Measurements from ENCODE around the gene C9orf43.
"Not testable (repeated sequence)": the region's sequence is repeated elsewhere in the genome, so short reads cannot be mapped to it uniquely, and the experiment has no call there.

Gene C9orf43, protein sequence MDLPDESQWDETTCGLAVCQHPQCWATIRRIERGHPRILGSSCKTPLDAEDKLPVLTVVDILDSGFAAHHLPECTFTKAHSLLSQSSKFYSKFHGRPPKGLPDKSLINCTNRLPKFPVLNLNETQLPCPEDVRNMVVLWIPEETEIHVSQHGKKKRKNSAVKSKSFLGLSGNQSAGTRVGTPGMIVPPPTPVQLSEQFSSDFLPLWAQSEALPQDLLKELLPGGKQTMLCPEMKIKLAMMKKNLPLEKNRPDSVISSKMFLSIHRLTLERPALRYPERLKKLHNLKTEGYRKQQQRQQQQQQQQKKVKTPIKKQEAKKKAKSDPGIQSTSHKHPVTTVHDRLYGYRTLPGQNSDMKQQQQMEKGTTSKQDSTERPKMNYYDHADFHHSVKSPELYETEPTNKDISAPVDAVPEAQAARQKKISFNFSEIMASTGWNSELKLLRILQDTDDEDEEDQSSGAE

DNA sequence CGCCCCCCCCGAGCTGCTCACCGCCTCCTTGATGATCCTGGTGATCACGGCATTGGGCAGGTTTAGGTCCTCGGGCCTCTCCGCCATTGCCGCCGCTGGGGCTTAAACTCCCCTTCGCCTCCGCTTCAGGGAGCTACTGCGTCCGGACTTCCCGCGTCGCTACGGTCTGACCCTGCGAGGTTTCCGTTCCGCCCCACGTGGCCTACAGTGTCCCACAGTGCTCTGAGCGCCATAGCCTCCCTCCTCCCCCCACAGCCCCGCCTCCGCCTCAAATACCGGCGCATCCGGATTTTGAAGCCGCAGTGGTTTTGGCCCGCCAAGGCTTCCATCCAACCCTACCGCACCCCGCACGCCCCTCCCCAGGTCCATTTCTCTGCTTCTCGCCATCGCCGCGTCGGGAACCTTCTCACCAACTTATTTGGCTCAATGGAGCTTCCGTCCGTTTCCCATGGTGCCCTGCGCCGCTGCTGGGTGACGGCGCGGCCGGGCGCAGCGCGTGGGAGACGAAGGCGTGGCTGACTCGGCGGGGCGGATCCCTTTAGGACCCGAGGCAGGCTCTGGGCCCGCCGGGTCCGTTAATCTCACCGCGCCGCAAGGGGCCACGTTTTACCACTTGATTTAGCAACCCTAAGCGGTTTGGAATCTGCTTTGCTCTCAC, at the start of gene C9orf43, which contains the start of gene POLE3:
Gene C9orf43, plus strand, starts transcription at position 541 of the 658 bp plus-strand sequence. CDS start 2,747 bp downstream, outside the sequence.
Gene POLE3, minus strand, starts transcription at position 469 of the 658 bp plus-strand sequence. Its CDS starts 382 bp downstream, at position 87.
- DNase-seq: peak; percentile 85

- no peak for DNase-seq
Measured at GRCh38 chr9:113361304-113362018, 49.1 kb upstream of the C9orf43 start.

GRCh38 chr9:113363336-113363735, 47.2 kb upstream of the C9orf43 start:
- no peak for DNase-seq

DNA sequence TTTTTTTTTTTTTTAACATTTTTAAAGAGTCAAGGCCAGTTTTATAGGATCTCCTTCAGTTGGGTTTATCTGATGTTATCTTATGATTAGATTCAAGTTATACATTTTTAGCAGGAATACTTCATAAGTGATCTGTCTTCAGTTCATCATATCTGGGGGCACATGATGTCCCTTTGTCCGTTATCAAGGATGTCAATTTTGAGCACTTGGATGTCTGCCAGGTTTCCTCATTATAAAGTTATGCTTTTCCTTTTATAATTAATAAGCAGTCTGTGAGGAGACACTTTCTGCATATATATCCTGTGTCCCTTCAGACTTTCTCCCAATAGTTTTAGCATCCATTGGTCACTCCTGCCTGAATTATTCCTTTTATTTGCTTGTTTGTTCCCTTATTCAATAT, 45.6 kb upstream of the C9orf43 start:
- DNase-seq: no peak

- not testable (repeated sequence) for DNase-seq
Measured at GRCh38 chr9:113365652-113366051, 44.9 kb upstream of the C9orf43 start.

- DNase-seq: no peak
Measured at GRCh38 chr9:113368348-113368981, 42.1 kb upstream of the C9orf43 start.

DNA sequence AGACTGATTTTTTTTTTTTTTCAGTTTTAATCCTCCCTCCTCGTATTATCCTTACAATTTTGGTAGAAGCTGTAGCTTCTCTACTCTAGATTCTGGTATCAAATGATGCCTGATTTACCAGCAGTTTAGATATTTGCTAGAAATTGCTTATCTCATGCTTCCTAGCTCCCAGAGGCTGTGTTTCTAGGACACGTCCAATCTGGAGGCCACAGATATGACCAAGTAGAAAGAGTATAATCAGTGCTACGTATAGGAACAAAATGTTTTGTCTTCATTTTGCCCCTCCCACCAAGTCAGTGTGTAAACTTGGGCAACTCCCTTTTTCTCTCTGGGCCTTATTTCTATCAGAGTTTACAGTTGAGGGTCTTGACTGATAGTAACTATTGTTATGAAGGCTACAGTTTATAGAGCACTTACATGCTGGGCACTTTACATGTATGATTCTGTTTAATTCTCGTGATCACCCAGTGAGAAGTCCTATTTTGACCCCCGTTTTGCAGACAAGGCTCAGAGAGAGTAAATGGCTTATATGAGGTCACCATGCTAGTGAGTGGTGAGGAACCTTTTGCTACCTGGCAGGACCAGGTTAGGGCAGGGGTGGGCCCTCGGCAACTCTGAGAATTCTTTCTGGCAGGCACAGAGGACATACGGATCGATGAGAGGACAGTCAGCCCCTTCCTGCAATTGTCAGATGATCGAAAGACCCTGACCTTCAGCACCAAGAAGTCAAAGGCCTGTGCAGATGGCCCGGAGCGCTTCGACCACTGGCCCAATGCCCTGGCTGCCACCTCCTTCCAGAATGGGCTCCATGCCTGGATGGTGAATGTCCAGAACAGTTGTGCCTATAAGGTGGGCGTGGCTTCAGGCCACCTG, 41.3 kb upstream of the C9orf43 start:
- DNase-seq: no peak

DNA sequence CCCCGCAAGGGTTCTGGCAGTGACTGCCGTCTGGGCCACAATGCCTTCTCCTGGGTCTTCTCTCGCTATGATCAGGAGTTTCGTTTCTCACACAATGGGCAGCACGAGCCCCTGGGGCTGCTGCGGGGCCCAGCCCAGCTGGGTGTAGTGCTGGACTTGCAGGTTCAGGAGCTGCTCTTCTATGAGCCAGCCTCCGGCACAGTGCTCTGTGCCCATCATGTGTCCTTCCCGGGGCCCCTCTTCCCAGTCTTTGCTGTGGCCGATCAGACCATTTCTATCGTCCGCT, 40.7 kb upstream of the C9orf43 start:
- DNase-seq: no peak

DNA sequence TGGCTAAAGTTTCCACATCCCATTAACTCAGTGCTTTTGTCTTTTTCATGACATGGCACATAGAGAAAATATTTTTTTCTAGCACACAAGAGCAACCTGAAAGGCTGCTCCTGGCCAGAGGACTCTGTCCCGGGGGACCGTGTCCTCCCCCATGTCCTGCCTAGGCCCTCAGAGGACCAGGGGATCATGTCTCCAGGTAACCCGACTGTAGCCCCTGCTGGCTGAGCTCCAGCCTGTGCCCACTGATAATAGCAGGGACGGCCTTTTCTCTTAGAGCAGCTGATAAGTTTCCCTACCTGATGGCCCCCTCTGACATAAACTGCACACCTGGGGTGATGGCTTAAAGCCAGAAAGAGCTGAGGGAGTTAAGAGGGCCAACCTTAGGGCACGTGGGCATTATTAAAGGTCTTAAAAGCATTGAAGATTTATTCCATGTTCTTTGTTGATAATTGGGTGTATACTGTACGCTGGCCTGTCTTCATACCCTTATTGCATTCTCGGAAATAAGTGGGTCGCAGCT, 39.7 kb upstream of the C9orf43 start:
- no peak for DNase-seq

GRCh38 chr9:113372059-113372458, 38.5 kb upstream of the C9orf43 start:
- no peak for DNase-seq

GRCh38 chr9:113373256-113373655, 37.3 kb upstream of the C9orf43 start:
- no peak for DNase-seq

DNA sequence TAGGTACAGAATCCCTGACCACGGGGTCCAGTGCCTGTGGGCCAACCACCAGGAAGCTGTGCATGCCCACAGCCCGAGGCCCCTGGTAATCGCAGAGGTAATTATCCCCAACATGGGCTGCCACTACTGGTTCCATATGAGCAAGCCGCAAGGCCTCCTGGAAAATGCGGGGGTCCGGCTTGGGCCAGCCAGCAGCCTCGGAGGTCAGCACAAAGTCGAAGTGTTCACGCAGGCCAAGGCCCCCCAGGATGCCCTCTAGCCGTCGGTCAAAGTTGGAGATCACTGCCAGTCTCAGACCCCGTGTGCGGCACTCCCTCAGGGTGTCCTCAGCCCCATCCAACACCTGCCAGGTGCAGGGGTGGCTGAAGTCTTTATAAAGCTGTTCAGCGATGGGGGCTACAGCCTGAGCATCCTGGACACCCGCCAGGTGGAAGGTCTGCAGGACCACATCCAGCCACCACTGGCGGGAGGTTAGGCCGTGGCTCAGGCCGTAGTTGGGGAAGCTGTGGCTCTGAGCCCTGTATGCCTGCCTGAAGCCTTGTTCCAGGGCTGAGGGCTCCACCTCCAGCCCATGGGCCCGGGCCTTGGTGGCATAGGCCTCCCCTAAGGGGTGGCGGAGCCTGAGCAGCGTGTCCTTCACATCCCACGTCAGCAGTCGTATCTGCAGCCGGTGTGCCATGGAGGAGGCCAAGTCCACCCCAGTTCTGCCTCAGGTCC, 36.7 kb upstream of the C9orf43 start:
- no peak for DNase-seq

DNA sequence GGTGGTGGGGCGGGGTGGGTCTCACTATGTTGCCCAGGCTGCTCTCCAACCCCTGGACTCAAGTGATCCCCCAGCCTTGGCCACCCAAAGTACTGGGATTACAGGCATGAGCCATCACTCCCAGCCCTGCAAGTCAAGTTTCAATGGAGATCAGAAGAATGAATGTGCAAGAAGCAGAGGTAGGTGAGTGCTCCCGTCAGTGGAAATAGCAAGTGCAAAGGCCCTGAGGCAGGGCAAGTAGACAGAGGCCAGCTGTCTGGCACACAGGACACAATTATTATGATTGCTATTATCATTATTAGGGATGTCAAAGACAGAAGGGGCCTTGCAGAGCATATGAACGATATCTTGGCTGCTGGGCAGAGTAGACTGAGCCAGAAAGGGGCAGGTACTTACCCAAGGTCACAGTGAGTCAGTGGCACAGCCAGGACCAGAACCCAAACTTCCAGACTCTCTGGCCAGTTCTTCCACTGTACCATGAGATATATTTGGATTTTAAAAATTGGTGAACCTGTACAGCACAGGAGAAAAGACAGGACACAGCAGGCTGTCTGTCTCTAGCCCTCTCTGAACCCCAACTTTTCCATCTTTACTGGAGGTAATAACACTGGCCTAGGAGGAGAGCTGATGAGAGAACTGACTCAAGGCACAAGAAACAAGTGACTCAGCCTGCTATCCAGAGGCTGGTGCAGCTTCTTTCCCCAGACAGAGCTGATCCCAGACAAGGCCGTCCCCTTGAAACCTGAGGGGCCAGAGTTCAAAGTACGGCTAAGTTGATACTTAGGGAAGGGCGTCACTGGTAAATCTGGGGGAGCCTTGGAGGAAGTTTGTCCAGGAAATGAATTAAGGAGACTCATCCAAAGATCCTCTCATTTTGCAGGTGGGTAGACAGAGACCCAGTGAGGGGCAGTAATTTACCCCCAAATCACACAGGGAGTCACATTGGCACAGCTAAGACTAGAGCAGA, 35.2 kb upstream of the C9orf43 start:
- DNase-seq: no peak

GRCh38 chr9:113376634-113377567, 33.6 kb upstream of the C9orf43 start, which contains the start of gene HDHD3:
Gene HDHD3, minus strand, starts transcription at chr9:113376986. Its CDS starts 2,632 bp downstream, at chr9:113374354.
- peak; percentile 44 for DNase-seq

DNA sequence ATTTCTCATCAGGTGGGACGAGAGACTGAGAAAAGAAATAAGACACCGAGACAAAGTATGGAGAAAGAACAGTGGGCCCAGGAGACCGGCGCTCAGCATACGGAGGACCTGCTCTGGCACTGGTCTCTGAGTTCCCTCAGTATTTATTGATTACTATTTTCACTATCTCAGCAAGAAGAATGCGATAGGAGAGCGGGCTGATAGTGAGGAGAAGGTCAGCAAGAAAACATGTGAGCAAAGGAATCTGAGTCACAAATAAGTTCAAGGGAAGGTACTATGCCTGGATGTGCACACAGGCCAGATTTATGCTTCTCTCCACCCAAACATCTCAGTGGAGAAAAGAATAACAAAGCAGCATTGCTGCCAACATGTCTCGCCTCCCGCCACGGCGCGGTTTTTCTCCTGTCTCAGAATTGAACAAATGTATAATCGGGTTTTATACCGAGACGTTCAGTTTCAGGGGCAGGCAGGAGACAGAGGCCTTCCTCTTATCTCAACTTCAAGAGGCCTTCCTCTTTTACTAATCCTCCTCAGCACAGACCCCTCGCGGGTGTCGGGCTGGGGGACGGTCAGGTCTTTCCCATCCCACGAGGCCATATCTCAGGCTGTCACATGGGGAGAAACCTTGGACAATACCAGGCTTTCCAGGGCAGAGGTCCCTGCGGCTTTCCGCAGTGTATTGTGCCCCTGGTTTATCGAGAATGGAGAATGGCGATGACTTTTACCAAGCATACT, 31.3 kb upstream of the C9orf43 start:
- not testable (repeated sequence) for DNase-seq

DNA sequence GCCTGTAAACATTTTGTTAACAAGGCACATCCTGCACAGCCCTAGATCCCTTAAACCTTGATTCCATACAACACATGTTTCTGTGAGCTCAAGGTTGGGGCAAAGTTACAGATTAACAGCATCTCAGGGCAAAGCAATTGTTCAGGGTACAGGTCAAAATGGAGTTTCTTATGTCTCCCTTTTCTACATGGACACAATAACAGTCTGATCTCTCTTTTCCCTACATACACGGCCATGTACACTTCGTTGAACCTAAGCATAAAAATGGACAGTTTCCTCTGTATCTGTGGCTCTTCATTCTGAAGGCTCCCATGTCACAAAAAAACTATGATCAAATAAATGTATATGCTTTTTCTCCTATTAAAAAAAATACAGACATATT, 30.7 kb upstream of the C9orf43 start:
- not testable (repeated sequence) for DNase-seq

DNA sequence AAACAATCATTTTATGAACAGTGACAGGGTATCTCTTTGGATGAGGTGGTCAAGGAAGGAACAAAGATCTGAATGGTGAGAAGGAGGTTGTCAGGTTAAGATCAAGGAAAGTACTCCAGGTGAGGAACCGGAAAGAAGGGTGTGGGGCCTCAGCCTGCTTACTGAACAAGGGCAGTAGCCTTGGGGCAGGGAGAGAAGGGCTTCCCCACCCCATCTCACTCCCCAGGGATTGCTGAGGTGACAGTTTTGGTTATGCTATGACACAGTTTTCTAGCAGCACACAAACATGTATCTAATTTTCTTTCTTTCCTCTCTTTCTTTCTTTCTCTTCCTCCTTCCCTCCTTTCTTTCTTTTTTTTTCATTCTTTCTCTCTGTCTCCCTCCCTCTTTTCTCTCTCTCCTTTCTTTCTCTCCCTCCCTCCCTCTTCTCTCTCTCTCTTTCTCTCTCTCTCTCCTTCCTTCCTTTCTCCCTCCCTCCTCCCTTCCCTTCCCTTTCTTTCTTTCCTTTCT, 29.6 kb upstream of the C9orf43 start:
- no peak for DNase-seq

DNA sequence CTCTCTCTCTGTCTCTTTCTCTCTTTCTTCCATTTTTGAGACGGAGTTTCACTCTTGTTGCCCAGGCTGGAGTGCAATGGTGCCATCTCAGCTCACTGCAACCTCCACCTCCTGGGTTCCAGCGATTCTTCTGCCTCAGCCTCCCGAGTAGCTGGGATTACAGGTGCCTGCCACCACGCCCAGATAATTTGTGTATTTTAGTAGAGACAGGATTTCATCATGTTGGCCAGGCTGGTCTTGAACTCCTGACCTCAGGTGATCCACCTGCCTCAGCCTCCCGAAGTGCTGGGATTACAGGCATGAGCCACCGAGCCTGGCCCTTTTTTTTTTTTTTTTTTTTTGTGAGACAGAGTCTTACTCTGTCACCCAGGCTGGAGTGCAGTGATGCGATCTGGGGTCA, 29.1 kb upstream of the C9orf43 start:
- DNase-seq: not testable (repeated sequence)
